ENCODE results near the gene IL27RA. TPM values are rescaled to one million over a fixed set of nuclear protein-coding genes. Genes with fewer than 3 reads are reported as not detected.

The IL27RA gene
- total RNA-seq, 1 experiment from 2014 or later: 13.6 TPM

GRCh38 chr19:14073261-14073924, 41.8 kb downstream of the IL27RA start:
- TF ChIP-seq, protein P1, sequence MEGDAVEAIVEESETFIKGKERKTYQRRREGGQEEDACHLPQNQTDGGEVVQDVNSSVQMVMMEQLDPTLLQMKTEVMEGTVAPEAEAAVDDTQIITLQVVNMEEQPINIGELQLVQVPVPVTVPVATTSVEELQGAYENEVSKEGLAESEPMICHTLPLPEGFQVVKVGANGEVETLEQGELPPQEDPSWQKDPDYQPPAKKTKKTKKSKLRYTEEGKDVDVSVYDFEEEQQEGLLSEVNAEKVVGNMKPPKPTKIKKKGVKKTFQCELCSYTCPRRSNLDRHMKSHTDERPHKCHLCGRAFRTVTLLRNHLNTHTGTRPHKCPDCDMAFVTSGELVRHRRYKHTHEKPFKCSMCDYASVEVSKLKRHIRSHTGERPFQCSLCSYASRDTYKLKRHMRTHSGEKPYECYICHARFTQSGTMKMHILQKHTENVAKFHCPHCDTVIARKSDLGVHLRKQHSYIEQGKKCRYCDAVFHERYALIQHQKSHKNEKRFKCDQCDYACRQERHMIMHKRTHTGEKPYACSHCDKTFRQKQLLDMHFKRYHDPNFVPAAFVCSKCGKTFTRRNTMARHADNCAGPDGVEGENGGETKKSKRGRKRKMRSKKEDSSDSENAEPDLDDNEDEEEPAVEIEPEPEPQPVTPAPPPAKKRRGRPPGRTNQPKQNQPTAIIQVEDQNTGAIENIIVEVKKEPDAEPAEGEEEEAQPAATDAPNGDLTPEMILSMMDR (conservative IDR thresholded peaks at IDR 0.05): no peak; the same call in 2 of the 3 replicates
- no peak overlapping the region for H2BK5ac ChIP-seq (ENCODE audit: insufficient read length, low read length)
- H3K23me2 ChIP-seq (ENCODE audit: insufficient read length, low read depth, low read length, poor library complexity, severe bottlenecking): peaks cover 21% of the 10 kb centered on the region
- no peaks in the 10 kb centered on the region for H3K36me3 Mint-ChIP-seq (ENCODE audit: insufficient read depth in 1 of 3, low read depth in 3 of 3)
- peaks cover 7 to 12% of the 10 kb centered on the region in 2 experiments; a peak in 3 of 4 replicates for H3K4me1 Mint-ChIP-seq
- no peak overlapping the region for H4K5ac ChIP-seq (ENCODE audit: insufficient read length, low read depth, low read length)
- peaks cover 70% of the 10 kb centered on the region for H3K27me3 Mint-ChIP-seq (ENCODE audit: low read depth)
- no peak overlapping the region for H2AK5ac ChIP-seq (ENCODE audit: insufficient read length, low read length)
- H3K4ac ChIP-seq (ENCODE audit: low read depth, low read length): no peak overlapping the region
- H3K18ac ChIP-seq (ENCODE audit: insufficient read length, low read depth, low read length): no peak overlapping the region
- no peak overlapping the region for H2AFZ ChIP-seq (ENCODE audit: low read length)
- H2BK120ac ChIP-seq (ENCODE audit: low read depth, low read length, poor library complexity, severe bottlenecking): no peak overlapping the region
- H3T11ph ChIP-seq (ENCODE audit: low read length): no peak overlapping the region
- H3K27ac Mint-ChIP-seq: no peak overlapping the region
- peak overlapping the region; percentile 73 to 86 for H3K4me3 Mint-ChIP-seq
- H4K20me1 ChIP-seq (ENCODE audit: control insufficient read depth, insufficient read depth, insufficient read length): no peaks in the 10 kb centered on the region
- H3K14ac ChIP-seq (ENCODE audit: insufficient read depth, low read length): no peak overlapping the region; the same call in 1 of the 2 replicates
- H3K9me3 ChIP-seq (ENCODE audit: control insufficient read depth, low read depth, low read length): no peaks in the 10 kb centered on the region
- no peaks in the 10 kb centered on the region; a peak in 1 of 5 replicates for H3K9me3 Mint-ChIP-seq
- peak; percentile 73 for DNase-seq
- no peak overlapping the region for H3K23ac ChIP-seq (ENCODE audit: insufficient read length, low read depth, low read length)
- no peaks in the 10 kb centered on the region for H3K4me1 ChIP-seq (ENCODE audit: insufficient read depth, low read length)
- no CpG with 5 or more reads among the region's 106 CpGs for WGBS (ENCODE audit: extremely low coverage, insufficient read length, low lambda C conversion rate)
- peak overlapping the region; percentile 70 for H3K4me2 ChIP-seq (ENCODE audit: insufficient read depth, insufficient read length, low read length)
- H3K27me3 ChIP-seq (ENCODE audit: insufficient read depth, low read length): peaks cover 14% of the 10 kb centered on the region; the same call in 1 of the 2 replicates
- H2BK15ac ChIP-seq (ENCODE audit: low read depth, low read length): no peak overlapping the region
- no peak overlapping the region for H4K8ac ChIP-seq (replicated peaks; ENCODE audit: insufficient read length, low read depth, low read length)
- no peak overlapping the region for H2BK20ac ChIP-seq (ENCODE audit: low read depth, low read length, poor library complexity, severe bottlenecking)
- no peak overlapping the region for H3K27ac ChIP-seq (ENCODE audit: insufficient read length, low read depth, low read length)
- H3K56ac ChIP-seq (ENCODE audit: insufficient read length, low read depth, low read length): no peak overlapping the region
- H3K9ac ChIP-seq (ENCODE audit: extremely low read depth, insufficient read length, low read length): no peak overlapping the region
- H4K91ac ChIP-seq (ENCODE audit: insufficient read length, low read depth, low read length): no peak overlapping the region
- H3K79me2 ChIP-seq (ENCODE audit: insufficient read depth, low read length): no peaks in the 10 kb centered on the region
- no peaks in the 10 kb centered on the region for H3K79me1 ChIP-seq (ENCODE audit: insufficient read depth, low read depth, low read length, poor library complexity, severe bottlenecking)
- H2BK12ac ChIP-seq (ENCODE audit: insufficient read length, low read depth, low read length): no peak overlapping the region
